Measurements from ENCODE around the gene IMMP2L. TPM values are rescaled to one million over a fixed set of nuclear protein-coding genes. Genes with fewer than 3 reads are reported as not detected.
"Not testable (repeated sequence)": the region's sequence is repeated elsewhere in the genome, so short reads cannot be mapped to it uniquely, and the experiment has no call there.

The IMMP2L gene
- total RNA-seq, 1 donor from 2014 or later, result 11.9 TPM

DNA sequence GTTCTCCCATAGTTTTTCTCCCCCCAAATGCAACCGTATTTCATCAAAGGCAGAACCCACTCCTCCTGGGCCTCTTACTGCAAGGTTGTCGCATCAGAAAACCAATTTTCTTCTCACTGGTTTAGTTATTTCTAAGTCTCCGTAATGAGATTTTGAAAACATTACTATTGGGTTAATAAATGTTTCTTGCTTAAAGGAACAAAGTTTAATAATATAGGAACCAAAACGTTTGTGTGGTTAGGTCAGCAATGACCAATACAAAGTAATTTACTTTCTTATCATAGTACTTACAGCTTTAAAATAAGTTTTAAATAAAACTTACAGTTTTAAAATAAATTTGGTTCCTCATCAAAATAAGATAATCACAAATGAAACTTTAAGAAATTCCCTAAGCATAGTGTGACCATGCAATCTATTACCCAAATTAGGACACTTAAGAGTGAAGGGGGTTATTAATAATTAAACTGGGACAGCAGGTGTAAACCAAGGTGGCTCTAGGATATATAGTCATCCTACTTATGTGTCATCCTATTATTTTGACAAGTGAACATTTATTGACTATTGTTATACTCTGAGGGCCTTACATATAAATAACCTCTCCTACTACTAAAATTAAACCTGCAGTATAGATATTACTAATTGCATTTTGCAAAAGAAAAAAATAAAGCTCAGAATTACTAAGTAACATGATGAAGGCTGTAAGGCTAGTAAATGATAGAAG, 886.7 kb downstream of the IMMP2L start:
- no peak overlapping the region for H3K4me3 Mint-ChIP-seq
- H3K9me3 Mint-ChIP-seq, result peaks cover 13% of the 10 kb centered on the region
- no peaks in the 10 kb centered on the region for H3K4me1 Mint-ChIP-seq
- TF ChIP-seq, protein P1, sequence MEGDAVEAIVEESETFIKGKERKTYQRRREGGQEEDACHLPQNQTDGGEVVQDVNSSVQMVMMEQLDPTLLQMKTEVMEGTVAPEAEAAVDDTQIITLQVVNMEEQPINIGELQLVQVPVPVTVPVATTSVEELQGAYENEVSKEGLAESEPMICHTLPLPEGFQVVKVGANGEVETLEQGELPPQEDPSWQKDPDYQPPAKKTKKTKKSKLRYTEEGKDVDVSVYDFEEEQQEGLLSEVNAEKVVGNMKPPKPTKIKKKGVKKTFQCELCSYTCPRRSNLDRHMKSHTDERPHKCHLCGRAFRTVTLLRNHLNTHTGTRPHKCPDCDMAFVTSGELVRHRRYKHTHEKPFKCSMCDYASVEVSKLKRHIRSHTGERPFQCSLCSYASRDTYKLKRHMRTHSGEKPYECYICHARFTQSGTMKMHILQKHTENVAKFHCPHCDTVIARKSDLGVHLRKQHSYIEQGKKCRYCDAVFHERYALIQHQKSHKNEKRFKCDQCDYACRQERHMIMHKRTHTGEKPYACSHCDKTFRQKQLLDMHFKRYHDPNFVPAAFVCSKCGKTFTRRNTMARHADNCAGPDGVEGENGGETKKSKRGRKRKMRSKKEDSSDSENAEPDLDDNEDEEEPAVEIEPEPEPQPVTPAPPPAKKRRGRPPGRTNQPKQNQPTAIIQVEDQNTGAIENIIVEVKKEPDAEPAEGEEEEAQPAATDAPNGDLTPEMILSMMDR (conservative IDR thresholded peaks at IDR 0.05), result no peak
- peaks cover 6% of the 10 kb centered on the region for H3K36me3 Mint-ChIP-seq (ENCODE audit: low read depth)
- H3K27me3 Mint-ChIP-seq (ENCODE audit: low read depth), result no peaks in the 10 kb centered on the region
- H3K27ac Mint-ChIP-seq (ENCODE audit: unreplicated experiment), result no peak overlapping the region
- no peak for DNase-seq (ENCODE audit: low read depth, low spot score)

DNA sequence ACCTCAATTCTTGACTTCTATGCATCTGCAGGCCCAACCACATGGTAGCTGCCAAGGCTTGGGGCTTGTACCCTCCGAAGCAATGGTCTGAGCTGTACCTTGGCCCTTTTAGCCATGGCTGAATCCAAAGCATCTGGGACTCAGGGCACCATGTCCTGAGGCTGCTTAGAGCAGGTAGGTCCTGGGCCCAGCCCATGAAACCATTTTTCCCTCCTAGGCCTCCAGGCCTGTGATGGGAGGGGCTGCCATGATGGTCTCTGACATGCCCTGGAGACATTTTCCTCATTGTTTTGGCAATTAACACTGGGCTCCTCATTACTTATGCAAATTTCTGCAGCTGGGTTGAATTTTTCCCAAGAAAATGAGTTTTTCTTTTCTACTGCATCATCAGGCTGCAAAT, 889.1 kb downstream of the IMMP2L start:
- Mint-ChIP-seq H3K4me3 (no peak overlapping the region), H3K9me3 (peaks cover 13% of the 10 kb centered on the region), H3K4me1 (no peaks in the 10 kb centered on the region), H3K27ac (ENCODE audit: unreplicated experiment) (no peak overlapping the region), H3K27me3 (ENCODE audit: low read depth) (no peaks in the 10 kb centered on the region), H3K36me3 (ENCODE audit: low read depth) (peaks cover 6% of the 10 kb centered on the region)
- TF ChIP-seq, protein P1 (conservative IDR thresholded peaks at IDR 0.05), result no peak
- DNase-seq (ENCODE audit: low read depth, low spot score), result no peak

DNA sequence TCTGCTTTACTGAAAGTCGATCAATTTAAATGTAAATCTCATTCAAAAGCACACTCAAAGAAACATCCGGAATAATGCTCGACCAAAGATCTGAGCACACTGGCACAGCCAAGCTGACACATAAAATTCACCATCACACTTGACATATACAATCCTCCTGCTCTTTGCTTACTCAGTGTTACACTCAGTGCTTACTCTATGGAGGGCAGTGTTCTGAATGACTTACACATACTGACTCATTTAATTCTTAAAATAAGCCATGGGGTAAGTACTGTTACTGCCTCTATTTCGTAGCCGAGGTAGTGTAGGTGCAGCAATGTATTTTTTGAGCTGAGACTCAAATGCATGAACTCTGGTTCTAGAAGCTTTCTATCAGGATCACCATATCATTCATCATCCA, 892.9 kb downstream of the IMMP2L start:
- TF ChIP-seq, protein P1 (conservative IDR thresholded peaks at IDR 0.05), result no peak
- peaks cover 13% of the 10 kb centered on the region for H3K9me3 Mint-ChIP-seq
- no peak for DNase-seq (ENCODE audit: low read depth, low spot score)
- no peaks in the 10 kb centered on the region for H3K27me3 Mint-ChIP-seq (ENCODE audit: low read depth)
- no peaks in the 10 kb centered on the region for H3K4me1 Mint-ChIP-seq
- H3K36me3 Mint-ChIP-seq (ENCODE audit: low read depth), result peaks cover 6% of the 10 kb centered on the region
- no peak overlapping the region for H3K4me3 Mint-ChIP-seq
- no peak overlapping the region for H3K27ac Mint-ChIP-seq (ENCODE audit: unreplicated experiment)

DNA sequence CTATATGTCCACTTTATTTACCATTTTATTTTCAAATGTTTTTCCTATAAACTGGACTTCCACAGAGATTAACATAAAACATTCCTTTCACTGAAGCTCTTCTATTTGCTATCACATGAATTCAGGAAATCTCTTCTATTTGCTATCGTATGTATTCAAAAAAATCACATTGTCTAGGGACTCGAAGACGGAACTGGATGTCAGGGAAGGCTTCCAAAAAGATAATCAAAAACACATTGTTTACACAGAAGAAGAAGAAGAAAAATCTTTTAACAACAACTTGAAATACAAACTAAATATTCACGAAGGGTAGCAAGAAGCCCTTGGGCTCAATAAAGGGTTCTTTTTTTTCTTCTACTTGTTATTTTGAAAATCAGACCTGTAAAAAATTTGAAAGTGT, 897.5 kb downstream of the IMMP2L start:
- H3K36me3 Mint-ChIP-seq (ENCODE audit: low read depth), result peaks cover under 1% of the 10 kb centered on the region
- DNase-seq (ENCODE audit: low read depth, low spot score), result no peak
- peaks cover 5% of the 10 kb centered on the region for H3K9me3 Mint-ChIP-seq
- no peaks in the 10 kb centered on the region for H3K27me3 Mint-ChIP-seq (ENCODE audit: low read depth)
- H3K4me3 Mint-ChIP-seq, result no peak overlapping the region
- TF ChIP-seq, protein P1 (conservative IDR thresholded peaks at IDR 0.05), result no peak
- no peaks in the 10 kb centered on the region for H3K4me1 Mint-ChIP-seq
- no peak overlapping the region for H3K27ac Mint-ChIP-seq (ENCODE audit: unreplicated experiment)

DNA sequence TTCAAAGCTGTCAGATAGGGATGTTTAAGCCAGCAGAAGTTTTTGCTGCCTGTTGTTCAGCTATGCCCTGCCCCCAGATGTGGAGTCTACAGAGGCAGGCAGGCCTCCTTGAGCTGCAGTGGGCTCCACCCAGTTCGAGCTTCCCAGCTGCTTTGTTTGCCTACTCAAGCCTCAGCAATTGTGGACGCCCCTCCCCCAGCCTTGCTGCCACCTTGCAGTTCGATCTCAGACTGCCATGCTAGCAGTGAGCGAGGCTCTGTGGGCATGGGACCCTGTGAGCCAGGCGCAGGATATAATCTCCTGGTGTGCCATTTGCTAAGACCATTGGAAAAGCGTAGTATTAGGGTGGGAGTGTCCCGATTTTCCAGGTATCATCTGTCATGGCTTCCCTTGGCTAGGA, 901.7 kb downstream of the IMMP2L start:
- not testable (repeated sequence) for DNase-seq (ENCODE audit: low read depth, low spot score); H3K27ac Mint-ChIP-seq (ENCODE audit: unreplicated experiment); H3K4me1 Mint-ChIP-seq; H3K36me3 Mint-ChIP-seq (ENCODE audit: low read depth); H3K27me3 Mint-ChIP-seq (ENCODE audit: low read depth); H3K4me3 Mint-ChIP-seq
- peaks cover 15% of the 10 kb centered on the region for H3K9me3 Mint-ChIP-seq

DNA sequence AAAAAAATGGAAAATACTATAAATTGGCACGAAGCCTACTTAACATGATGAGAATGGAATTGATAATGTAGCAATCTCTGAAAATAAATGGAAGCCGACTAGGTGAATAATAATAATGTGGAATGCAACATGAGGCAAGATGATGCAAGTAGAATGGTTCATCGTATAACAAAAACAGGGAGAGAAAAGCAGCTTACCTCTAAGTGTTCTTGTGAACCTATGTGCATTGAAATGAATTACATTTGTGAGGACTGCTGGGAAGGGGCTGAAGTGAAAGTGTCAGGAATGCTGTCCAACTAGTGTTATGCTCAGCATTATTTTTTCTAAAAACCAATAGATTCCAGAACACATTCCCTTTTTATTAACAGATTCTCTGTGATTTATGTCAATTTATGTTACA, 912.0 kb downstream of the IMMP2L start:
- H3K4me1 Mint-ChIP-seq, result no peaks in the 10 kb centered on the region
- no peaks in the 10 kb centered on the region for H3K36me3 Mint-ChIP-seq (ENCODE audit: low read depth)
- no peaks in the 10 kb centered on the region for H3K9me3 Mint-ChIP-seq
- TF ChIP-seq, protein P1 (conservative IDR thresholded peaks at IDR 0.05), result no peak
- DNase-seq (ENCODE audit: low read depth, low spot score), result no peak
- no peak overlapping the region for H3K4me3 Mint-ChIP-seq
- no peak overlapping the region for H3K27ac Mint-ChIP-seq (ENCODE audit: unreplicated experiment)
- no peaks in the 10 kb centered on the region for H3K27me3 Mint-ChIP-seq (ENCODE audit: low read depth)
